GM19240 (cell line): Measurements from ENCODE around the gene ASGR1.
"Not testable (repeated sequence)": the region's sequence is repeated elsewhere in the genome, so short reads cannot be mapped to it uniquely, and the experiment has no call there.

ENCODE experiments used
- DNase-seq: peaks from one replicate; pipeline ENCODE4 v3.0.0; 2011; ENCODE audit warnings: low spot score; ENCODE audit not compliant: insufficient read length

The ASGR1 gene

GRCh38 chr17:7191069-7191468 lies 11.9 kb upstream of the ASGR1 start:
- DNase-seq = no peak

GRCh38 chr17:7190276-7190917 lies 11.2 kb upstream of the ASGR1 start:
- DNase-seq = no peak

- DNase-seq = no peak
These were observed 7.1 kb upstream of the ASGR1 start for GRCh38 chr17:7186241-7186640.

DNA sequence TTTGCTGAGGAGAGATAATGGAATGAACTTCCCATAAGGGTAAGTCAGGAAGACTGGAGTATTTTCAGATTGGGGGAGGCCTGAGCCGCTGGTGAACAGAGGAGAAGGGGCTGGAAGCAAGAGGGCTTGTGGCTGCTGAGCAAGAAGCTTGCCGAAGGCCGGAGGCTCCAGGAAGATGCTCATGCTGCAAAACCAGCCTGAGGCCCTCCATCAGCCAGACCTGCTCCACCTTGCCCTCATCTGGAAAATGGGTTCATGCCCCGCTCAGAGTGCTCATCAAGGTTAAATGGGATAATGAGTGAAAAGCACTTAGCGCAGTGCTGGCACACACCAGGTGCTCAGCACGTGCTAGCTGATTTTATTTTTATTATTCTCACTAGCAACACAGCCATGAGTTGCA lies 5.5 kb upstream of the ASGR1 start:
- no peak for DNase-seq

- DNase-seq = no peak
These were observed 4.9 kb upstream of the ASGR1 start for GRCh38 chr17:7184091-7184488.

- DNase-seq = no peak
These were observed 4.4 kb upstream of the ASGR1 start for GRCh38 chr17:7183433-7184090.

DNA sequence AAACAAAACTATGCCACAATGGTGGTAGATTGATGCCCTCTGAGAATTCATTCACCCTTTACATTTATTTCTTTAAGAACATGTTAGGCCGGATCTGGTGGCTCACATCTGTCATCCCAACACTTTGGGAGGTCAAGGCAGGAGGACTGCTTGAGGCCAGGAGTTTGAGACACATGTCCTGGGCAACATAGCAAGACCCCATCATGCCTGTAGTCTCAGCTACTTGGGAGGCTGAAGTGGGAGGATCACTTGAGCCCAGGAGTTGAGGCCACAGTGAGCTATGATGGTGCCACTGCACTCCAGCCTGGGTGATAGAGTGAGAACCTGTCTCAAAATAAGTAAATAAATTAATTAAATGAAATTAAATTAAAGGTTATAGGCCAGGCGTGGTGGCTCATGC lies 2.9 kb upstream of the ASGR1 start:
- not testable (repeated sequence) for DNase-seq

DNA sequence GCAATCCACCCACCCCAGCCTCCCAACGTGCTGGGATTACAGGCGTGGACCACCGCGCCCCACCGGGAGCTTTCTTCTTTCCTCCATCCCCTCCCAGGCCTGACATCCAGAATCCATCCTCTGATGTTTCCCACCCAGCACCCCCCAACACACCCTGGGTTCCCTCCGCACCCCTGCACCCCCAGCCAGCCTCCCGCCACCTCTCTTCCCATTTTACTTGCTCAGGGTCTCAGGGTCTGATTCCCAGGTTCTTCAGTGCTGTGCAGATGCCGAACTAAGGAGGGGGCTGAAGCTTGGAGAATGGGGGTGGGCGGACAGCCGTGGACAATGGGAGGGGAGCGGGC lies 225 bp downstream of the ASGR1 start:
- DNase-seq = no peak

DNA sequence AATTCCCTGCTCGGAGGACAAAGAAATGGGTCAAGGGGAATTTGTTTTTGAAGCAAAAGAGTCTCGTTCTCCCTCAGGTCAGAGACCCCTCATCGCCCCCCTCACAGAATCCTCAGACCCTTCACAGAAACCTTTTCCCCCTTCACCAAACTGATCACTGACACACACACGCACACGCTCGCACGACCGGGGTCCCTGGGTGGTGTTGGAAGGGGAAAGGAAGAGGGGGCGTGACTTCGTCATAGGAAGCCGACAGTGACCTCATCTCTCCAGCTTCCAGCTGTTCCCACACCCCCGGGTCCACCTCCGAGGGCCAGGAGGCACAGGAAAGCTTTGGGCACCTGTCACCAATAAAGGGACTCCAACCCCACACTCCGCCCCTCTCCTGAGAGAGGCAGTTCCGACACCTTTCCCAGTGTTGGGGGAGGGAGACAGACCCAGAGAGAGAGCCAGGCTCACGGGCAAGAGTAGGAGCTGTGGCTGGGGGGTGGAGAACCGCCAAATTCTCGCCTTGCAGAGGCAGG lies 1.2 kb downstream of the ASGR1 start:
- DNase-seq = no peak

DNA sequence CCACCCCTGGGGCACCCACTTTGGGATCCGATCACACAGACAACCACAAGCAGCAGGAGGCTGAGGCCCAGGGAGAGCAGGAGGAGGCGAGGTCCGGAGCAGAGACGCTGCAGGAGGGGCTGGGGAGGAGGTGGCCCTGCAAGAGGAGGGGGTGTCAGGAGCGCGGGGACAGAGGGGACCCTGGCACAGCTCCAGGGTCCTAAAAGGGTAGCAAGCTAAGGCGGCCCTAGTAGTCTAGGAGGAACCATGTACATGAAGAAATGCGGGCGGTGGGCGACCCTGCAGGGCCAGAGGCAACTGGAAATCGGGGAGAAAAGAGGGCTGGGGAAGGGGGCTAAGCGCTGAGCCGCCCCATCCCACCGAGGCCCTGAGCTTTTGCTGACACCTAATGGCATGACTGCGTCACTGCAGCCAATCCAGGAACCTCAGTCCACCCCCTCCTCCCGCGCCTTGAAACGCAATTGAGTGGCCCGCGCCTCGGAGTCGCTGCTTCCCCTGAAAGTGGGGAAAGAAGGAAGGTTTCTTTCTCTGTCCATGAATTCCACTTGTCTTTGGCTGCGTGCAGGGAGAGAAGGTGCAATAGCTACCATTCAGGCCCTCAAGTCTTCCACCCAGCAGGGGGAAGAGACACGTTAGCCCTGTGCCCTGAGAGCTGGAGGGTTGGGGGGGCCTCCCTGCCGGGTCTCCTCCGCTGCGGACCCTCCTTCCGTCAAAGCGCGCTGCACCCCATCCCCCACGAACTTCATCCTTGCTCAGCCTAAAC lies 1.8 kb downstream of the ASGR1 start:
- DNase-seq = peak; percentile 65

GRCh38 chr17:7176841-7177190 lies 2.4 kb downstream of the ASGR1 start:
- no peak for DNase-seq

- DNase-seq = no peak
These were observed 2.9 kb downstream of the ASGR1 start for GRCh38 chr17:7176107-7176840.

GRCh38 chr17:7175330-7175733 lies 3.8 kb downstream of the ASGR1 start:
- no peak for DNase-seq

- no peak for DNase-seq
These were observed 4.4 kb downstream of the ASGR1 start for GRCh38 chr17:7174603-7175326.

DNA sequence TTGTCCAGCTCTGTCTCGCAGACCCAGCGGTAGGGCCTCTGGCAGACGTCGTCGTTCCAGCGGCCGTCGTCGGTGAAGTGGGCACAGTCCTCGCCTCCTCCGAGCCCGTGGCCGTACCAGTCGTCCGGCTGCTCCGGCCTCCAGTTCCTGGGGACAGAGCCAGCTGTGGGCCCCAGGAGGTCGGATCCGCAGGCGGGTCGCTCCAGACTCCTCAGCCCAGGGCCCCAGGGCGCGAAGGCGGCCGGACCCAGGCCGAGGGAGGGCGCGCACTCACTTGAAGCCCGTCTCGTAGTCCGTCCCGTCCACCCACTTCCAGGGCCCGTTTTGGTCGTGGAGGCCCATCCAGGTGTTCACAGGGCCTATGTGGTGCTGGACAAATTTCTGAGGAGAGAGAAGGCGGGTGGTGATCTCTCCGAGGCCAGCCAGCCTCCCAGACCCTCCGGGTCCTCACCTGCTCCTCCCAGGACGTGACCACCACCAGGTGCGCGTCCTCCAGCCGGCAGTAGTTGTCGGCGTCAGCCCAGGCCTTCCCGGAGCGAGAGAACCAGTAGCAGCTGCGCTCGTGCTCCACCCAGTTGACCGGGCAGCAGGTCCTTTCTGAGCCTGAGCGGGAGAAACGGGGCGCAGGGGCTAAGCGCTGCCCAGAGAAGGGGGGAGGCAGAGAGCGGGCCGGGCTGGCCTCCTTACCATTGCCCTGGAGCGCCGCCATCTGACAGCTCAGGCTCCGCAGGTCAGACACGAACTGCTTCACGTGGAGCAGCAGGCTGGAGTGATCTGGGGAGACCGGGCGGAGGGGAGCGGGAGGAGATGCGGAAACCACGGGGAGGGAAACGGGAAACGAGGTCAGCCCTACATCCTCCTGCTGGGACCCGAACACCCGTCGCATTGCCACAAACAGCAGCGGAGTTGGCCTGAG lies 5.2 kb downstream of the ASGR1 start:
- no peak for DNase-seq

- DNase-seq = not testable (repeated sequence)
These were observed 6.5 kb downstream of the ASGR1 start for GRCh38 chr17:7172522-7173191.

- DNase-seq = not testable (repeated sequence)
These were observed 9.6 kb downstream of the ASGR1 start for GRCh38 chr17:7169565-7169908.

DNA sequence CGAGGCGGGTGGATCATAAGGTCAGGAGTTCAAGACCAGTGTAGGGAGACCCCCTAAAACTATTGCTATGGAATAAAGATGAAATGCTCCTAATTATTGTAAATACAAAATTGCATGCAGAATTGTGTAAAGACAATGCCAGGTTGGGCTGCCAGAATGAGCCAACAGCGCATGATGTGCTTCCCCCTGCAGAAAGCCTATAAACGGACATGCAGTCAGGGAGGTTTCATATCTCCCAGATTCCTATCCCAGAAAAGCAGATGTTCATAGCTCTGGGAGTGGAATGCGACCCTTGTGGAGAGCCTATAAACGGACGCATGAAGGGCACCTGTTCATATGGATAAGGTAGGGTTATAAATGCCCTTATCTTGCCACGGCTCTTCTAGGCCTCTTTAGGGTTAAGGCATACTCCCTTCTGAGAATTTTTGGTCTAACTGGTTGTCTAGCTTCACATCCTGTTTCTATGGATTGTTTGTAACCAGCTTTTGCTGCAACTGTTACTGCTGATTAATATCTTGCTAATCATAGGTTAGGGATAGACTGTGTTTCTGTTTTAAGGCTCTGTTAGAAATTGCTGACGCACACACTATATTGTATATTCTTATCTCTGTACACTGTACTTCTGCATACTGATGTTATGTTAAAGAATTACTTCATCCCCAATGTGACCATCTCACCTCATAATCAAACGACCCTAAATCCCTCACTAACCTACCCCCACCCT lies 10.2 kb downstream of the ASGR1 start:
- not testable (repeated sequence) for DNase-seq

DNA sequence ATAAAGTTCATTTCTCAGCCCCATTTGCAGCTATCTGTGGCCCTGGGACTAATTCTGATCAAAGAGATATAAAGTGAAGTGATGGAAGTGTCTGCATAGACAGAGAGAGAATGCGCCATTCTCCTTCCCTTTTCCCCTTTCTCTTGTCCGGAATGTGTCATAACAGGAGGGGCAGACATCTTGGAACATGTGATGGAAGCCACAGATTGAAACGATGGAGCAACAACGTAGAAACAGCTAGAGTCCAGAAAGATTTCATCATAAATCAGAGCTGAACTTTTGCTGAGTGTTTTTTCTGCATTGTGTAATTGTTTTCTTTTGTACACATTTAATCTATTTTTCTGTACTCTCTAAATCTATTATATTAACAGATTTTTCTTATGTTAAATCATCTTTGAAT lies 11.3 kb downstream of the ASGR1 start:
- no peak for DNase-seq
